IMR-90 (cell line): ENCODE data around the gene MTCL1. TPM values are rescaled to one million over a fixed set of nuclear protein-coding genes. Genes with fewer than 3 reads are reported as not detected.

Experiments used
- ATAC-seq: fragments of 200-7000 bp; cut with Tn5 transposase; 2 replicates; pipeline ENCODE4 v1.9.1; 2020; ENCODE audit warnings: low read depth, mild to moderate bottlenecking, moderate library complexity
- BruUV-seq: library from RNA; stranded (reverse); fragments of 400-500 nt; replicated peaks from 2 replicates; lab custom pipeline; 2021; lab: Mats Ljungman, UMichigan
- CTCF ChIA-PET: fragments of 300-600 bp; formaldehyde crosslinking; extraction: SDS; loops from one replicate; lab custom pipeline; 2021; ENCODE audit warnings: antibody characterized with exemption; lab: Yijun Ruan, JAX
- POLR2A ChIA-PET: fragments of 300-600 bp; sonication (Branson Sonifier 250); formaldehyde crosslinking; loops from one replicate; lab custom pipeline; 2022; ENCODE audit warnings: antibody characterized with exemption; ENCODE audit not compliant: unreplicated experiment; lab: Charles Lee
- DNase-seq: peaks from one replicate; pipeline ENCODE4 v3.0.0; 2013
- H2AFZ ChIP-seq: replicated peaks from 2 replicates; pipeline ENCODE3; 2013; ENCODE audit warnings: low read length, mild to moderate bottlenecking; ENCODE audit not compliant: poor library complexity
- H2AK5ac ChIP-seq: 2 replicates; pipeline ENCODE4 v1.6.1; 2013; ENCODE audit warnings: low read depth, low read length, inconsistent platforms
- H2AK9ac ChIP-seq: replicated peaks from 2 replicates; pipeline ENCODE3; 2013; ENCODE audit warnings: mild to moderate bottlenecking, low read depth, low read length, moderate library complexity; ENCODE audit not compliant: poor library complexity
- H2BK120ac ChIP-seq: 2 replicates; pipeline ENCODE4 v1.6.1; 2013; ENCODE audit warnings: low read depth, low read length, inconsistent platforms
- H2BK15ac ChIP-seq: 3 replicates; pipeline ENCODE4 v1.6.1; 2013; ENCODE audit warnings: low read depth, low read length, inconsistent platforms
- H2BK20ac ChIP-seq: 2 replicates; pipeline ENCODE4 v1.6.1; 2013; ENCODE audit warnings: low read depth, mild to moderate bottlenecking, inconsistent platforms, low read length, moderate library complexity
- H2BK5ac ChIP-seq: 2 replicates; pipeline ENCODE4 v1.6.1; 2013; ENCODE audit warnings: mild to moderate bottlenecking, low read depth, low read length, inconsistent platforms; ENCODE audit not compliant: poor library complexity, severe bottlenecking
- H3K14ac ChIP-seq: replicated peaks from 2 replicates; pipeline ENCODE4 v1.6.1; 2013; ENCODE audit warnings: low read depth, low read length, inconsistent platforms
- H3K18ac ChIP-seq: 2 replicates; pipeline ENCODE4 v1.6.1; 2013; ENCODE audit warnings: low read depth, low read length, control low read depth
- H3K23ac ChIP-seq: 2 replicates; pipeline ENCODE4 v1.6.1; 2013; ENCODE audit warnings: low read depth, low read length, inconsistent platforms
- H3K27ac ChIP-seq: 2 replicates; pipeline ENCODE4 v1.5.1; 2013; ENCODE audit warnings: mild to moderate bottlenecking, control low read depth, low read length; ENCODE audit not compliant: insufficient read depth
- H3K27me3 ChIP-seq: 2 replicates; pipeline ENCODE4 v1.6.1; 2013; ENCODE audit warnings: low read length; ENCODE audit not compliant: control insufficient read depth, insufficient read depth
- H3K36me3 ChIP-seq: 2 replicates; pipeline ENCODE4 v1.6.1; 2013; ENCODE audit warnings: low read length, mixed read lengths; ENCODE audit not compliant: control insufficient read depth, insufficient read depth
- H3K4ac ChIP-seq: 2 replicates; pipeline ENCODE4 v1.6.1; 2013; ENCODE audit warnings: low read depth, low read length, inconsistent platforms
- H3K4me1 ChIP-seq: 2 replicates; pipeline ENCODE4 v1.6.1; 2013; ENCODE audit warnings: low read length, mixed read lengths; ENCODE audit not compliant: control insufficient read depth, insufficient read depth
- H3K4me2 ChIP-seq: 2 replicates; pipeline ENCODE4 v1.6.1; 2013; ENCODE audit warnings: low read depth, mild to moderate bottlenecking, control low read depth, low read length, moderate library complexity
- H3K4me3 ChIP-seq: 2 replicates; pipeline ENCODE4 v1.5.1; 2013; ENCODE audit warnings: low read depth, mild to moderate bottlenecking, control low read depth, low read length, moderate library complexity; ENCODE audit not compliant: insufficient read depth
- H3K56ac ChIP-seq: 2 replicates; pipeline ENCODE4 v1.6.1; 2013; ENCODE audit warnings: low read length, inconsistent platforms; ENCODE audit not compliant: insufficient read depth; ENCODE audit errors: extremely low read depth
- H3K79me1 ChIP-seq, 2 experiments: 2 replicates each; pipeline ENCODE4 v1.6.1; 2013; ENCODE audit warnings: low read length in 2 of 2, inconsistent platforms in 1 of 2, low read depth in 1 of 2
- H3K9ac ChIP-seq: 2 replicates; pipeline ENCODE4 v1.6.1; 2013; ENCODE audit warnings: low read depth, low read length, control low read depth
- H3K9me1 ChIP-seq: 2 replicates; pipeline ENCODE4 v1.6.1; 2013; ENCODE audit warnings: low read length, inconsistent platforms; ENCODE audit not compliant: insufficient read depth
- H3K9me3 ChIP-seq: 2 replicates; pipeline ENCODE4 v1.6.1; 2013; ENCODE audit warnings: low read length; ENCODE audit not compliant: control insufficient read depth, insufficient read depth
- H4K20me1 ChIP-seq: 2 replicates; pipeline ENCODE4 v1.6.1; 2013; ENCODE audit warnings: low read length, inconsistent platforms; ENCODE audit not compliant: insufficient read depth
- H4K5ac ChIP-seq: 2 replicates; pipeline ENCODE4 v1.6.1; 2013; ENCODE audit warnings: mild to moderate bottlenecking, low read depth, low read length, control low read depth
- H4K8ac ChIP-seq, 2 experiments: 2 replicates each; pipeline ENCODE4 v1.6.1; 2013; ENCODE audit warnings: low read depth in 2 of 2, low read length in 2 of 2, control low read depth in 1 of 2, inconsistent platforms in 1 of 2
- H4K91ac ChIP-seq: 2 replicates; pipeline ENCODE4 v1.6.1; 2013; ENCODE audit warnings: low read depth, low read length, inconsistent platforms; ENCODE audit not compliant: insufficient read depth
- WGBS, 2 experiments: methylation state at CpG; one replicate each; pipeline versions ENCODE4 v1.1.5 to v1.1.7; 2013; ENCODE audit warnings: missing lambda C conversion rate in 2 of 2; ENCODE audit not compliant: insufficient read length in 1 of 2; ENCODE audit errors: extremely low coverage in 2 of 2; 5-methylcytosine and 5-hydroxymethylcytosine counted together
- dilution Hi-C: fragments of 300-500 bp; cut with HindIII; formaldehyde crosslinking; loops from one replicate; pipeline ENCODE4 v1.14.3; 2018; ENCODE audit warnings: low sequenced_read_pairs; ENCODE audit not compliant: unreplicated experiment
- in situ Hi-C: fragments of 300-500 bp; cut with MboI; formaldehyde crosslinking; loops from 3 replicates; pipeline ENCODE4 v1.14.3; 2019; ENCODE audit warnings: low sequenced_read_pairs, inconsistent platforms, mixed read lengths
- intact Hi-C: fragments of 100-400 bp; cut with micrococcal nuclease; formaldehyde crosslinking; loops from 2 replicates; pipeline ENCODE4 v1.10.0; 2022
- polyA plus RNA-seq, 3 experiments: library from polyadenylated mRNA; depleted of rRNA; stranded (reverse); fragments of >200 nt; gene quantifications; 2 replicates each; pipeline ENCODE4 v1.2.3, GENCODE V29; 2012; ENCODE audit warnings: low replicate concordance in 1 of 3
- total RNA-seq: library from RNA; depleted of rRNA; stranded (reverse); fragments of >200 nt; gene quantifications from 2 replicates; pipeline ENCODE4 v1.2.3, GENCODE V29; 2012
- TF ChIP-seq, protein P1 (sequence below): fragments of 150-350 bp; IDR thresholded peaks from 2 replicates; pipeline ENCODE4 v1.6.1; 2016; ENCODE audit warnings: low read depth, mild to moderate bottlenecking, low read length, moderate library complexity, borderline replicate concordance

The MTCL1 gene
- total and polyA plus RNA-seq, 2 of the 4 experiments (the other 2 are of a cell fraction): 29.0 to 45.3 TPM

DNA sequence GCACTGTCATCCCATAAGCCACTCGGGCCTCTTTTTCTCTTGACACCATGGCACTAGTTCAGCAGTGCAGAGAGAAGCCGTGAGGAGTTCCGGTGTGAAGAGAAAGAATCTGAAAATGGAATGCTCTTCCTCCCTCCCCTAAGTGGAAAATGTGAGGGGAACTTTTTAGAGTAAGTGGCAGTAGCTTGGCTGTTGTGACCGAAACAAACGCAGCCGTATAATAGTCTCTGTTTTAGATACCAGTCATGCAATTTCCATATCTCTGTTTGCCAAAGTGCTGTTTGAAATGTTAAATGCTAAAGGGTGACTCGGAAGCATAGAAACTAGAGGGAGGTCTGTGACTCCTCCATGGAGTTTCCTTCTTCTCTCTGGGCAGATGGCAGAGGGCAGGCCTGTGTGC is 122.9 kb downstream of the MTCL1 start:
- Histone ChIP-seq H3K14ac (no peak overlapping the region), H2BK15ac (no peak overlapping the region), H4K8ac (peak overlapping the region in 1 of 2 experiments; percentile 37; a peak in 1 of 4 replicates), H3K4me2 (no peak overlapping the region), H4K91ac (no peak overlapping the region), H3K9me3 (no peaks in the 10 kb centered on the region), H3K56ac (no peak overlapping the region), H3K27ac (0 out of 2 replicates have a peak overlapping the region, but pooled peaks have one; percentile 11), H3K36me3 (peaks cover 56% of the 10 kb centered on the region), H3K4me1 (peaks cover 16% of the 10 kb centered on the region), H3K4me3 (no peak overlapping the region), H3K4ac (no peak overlapping the region), H3K9ac (no peak overlapping the region), H3K27me3 (no peaks in the 10 kb centered on the region), H2BK120ac (no peak overlapping the region), H3K79me1 (peaks cover 25 to 64% of the 10 kb centered on the region in 2 experiments), H2BK5ac (no peak overlapping the region), H3K9me1 (peaks cover 35% of the 10 kb centered on the region), H3K18ac (no peak overlapping the region), H2AK9ac (no peak overlapping the region), H2BK20ac (no peak overlapping the region), H2AK5ac (no peak overlapping the region), H2AFZ (no peak overlapping the region), H3K23ac (no peak overlapping the region), H4K20me1 (no peaks in the 10 kb centered on the region), H4K5ac (no peak overlapping the region)
- in situ Hi-C loops: no loop called here
- ATAC-seq: no peak
- no CpG with 5 or more reads among the region's 7 CpGs for WGBS, 2 experiments
- CTCF ChIA-PET: no interaction called here
- TF ChIP-seq, protein P1, sequence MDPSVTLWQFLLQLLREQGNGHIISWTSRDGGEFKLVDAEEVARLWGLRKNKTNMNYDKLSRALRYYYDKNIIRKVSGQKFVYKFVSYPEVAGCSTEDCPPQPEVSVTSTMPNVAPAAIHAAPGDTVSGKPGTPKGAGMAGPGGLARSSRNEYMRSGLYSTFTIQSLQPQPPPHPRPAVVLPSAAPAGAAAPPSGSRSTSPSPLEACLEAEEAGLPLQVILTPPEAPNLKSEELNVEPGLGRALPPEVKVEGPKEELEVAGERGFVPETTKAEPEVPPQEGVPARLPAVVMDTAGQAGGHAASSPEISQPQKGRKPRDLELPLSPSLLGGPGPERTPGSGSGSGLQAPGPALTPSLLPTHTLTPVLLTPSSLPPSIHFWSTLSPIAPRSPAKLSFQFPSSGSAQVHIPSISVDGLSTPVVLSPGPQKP: no peak
- BruUV-seq: no TSS peak
- dilution Hi-C loops: no loop called here
- DNase-seq: no peak
- POLR2A ChIA-PET: no interaction called here
- intact Hi-C loops: no loop called here
